Breast epithelium (tissue), 3 donors: ENCODE measurements around the gene STPG3.

Experiments used
- POLR2A ChIP-seq: fragments of 450-650 bp; IDR thresholded peaks from one replicate; pipeline ENCODE4 v1.6.1; 2016; ENCODE audit warnings: antibody characterized with exemption, mild to moderate bottlenecking, moderate library complexity
- POLR2AphosphoS5 ChIP-seq, 3 donors: sonication (generic); formaldehyde crosslinking; IDR thresholded peaks; one replicate each; pipeline ENCODE4 v1.6.1; 2017; ENCODE audit warnings: antibody characterized with exemption in 3 of 3
- TF ChIP-seq, protein P1 (sequence below), 3 donors: fragments of 450-650 bp; IDR thresholded peaks; one replicate each; pipeline ENCODE4 v1.5.1; 2016 to 2017; ENCODE audit warnings: antibody characterized with exemption in 3 of 3, mild to moderate bottlenecking in 3 of 3, moderate library complexity in 3 of 3

DNA sequence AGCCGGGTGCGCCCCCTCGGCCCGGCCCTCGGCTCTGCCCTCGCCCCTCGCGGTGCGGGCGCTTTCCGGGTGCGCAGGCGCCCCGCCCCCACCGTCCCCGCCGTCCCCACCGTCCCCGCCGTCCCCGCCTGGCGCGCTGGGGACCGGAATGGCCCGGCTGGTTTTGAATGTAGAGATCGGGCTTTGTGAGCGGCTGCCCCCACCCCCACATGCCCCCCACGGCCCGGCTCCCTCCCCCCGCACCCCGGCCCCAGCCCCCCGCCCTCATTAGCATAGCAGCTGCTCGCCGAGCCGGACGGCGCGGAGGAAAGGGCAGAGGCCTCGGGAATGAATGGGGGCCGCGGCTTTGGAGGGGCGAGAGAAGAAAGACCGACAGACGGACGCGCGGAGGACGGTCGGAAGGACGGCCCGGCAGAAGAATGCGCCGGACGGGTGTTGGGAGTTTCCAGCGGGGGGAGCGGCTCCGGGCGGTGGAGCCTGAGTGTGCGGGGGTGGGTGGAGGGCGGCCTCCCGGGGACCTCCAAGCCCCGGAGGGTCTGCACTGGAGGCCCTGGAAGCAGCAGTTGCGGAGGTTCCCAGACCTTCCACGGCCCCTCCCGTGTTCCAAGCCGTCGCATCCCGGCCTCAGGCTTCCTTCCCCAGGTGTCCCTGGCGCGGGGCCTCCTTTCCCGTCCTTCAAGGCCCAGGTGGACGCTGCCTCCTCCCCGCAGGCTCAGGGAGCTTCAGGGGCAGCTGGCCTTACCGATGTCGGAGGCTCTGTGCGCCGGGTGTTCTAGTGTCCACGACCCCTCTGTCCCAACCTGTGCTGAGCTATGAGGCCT, 45.0 kb downstream of the STPG3 start:
- TF ChIP-seq, protein P1, sequence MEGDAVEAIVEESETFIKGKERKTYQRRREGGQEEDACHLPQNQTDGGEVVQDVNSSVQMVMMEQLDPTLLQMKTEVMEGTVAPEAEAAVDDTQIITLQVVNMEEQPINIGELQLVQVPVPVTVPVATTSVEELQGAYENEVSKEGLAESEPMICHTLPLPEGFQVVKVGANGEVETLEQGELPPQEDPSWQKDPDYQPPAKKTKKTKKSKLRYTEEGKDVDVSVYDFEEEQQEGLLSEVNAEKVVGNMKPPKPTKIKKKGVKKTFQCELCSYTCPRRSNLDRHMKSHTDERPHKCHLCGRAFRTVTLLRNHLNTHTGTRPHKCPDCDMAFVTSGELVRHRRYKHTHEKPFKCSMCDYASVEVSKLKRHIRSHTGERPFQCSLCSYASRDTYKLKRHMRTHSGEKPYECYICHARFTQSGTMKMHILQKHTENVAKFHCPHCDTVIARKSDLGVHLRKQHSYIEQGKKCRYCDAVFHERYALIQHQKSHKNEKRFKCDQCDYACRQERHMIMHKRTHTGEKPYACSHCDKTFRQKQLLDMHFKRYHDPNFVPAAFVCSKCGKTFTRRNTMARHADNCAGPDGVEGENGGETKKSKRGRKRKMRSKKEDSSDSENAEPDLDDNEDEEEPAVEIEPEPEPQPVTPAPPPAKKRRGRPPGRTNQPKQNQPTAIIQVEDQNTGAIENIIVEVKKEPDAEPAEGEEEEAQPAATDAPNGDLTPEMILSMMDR (IDR thresholded peaks at IDR 0.05), result no peak
- TF ChIP-seq POLR2A (no peak), POLR2AphosphoS5 (IDR thresholded peaks at IDR 0.05) (no peak)
